Inflammatory macrophage treated with lipopolysaccharide for 4 hours (primary cell): ENCODE results near the gene SPATA6.
"Not testable (repeated sequence)": the region's sequence is repeated elsewhere in the genome, so short reads cannot be mapped to it uniquely, and the experiment has no call there.

ENCODE experiments used
- DNase-seq: peaks from one replicate; pipeline ENCODE4 v3.0.0-alpha.2; 2020

Gene SPATA6

GRCh38 chr1:48338257-48338656 lies 133.7 kb downstream of the SPATA6 start:
- DNase-seq, result no peak

- DNase-seq, result no peak
Measured at GRCh38 chr1:48333316-48333715, 138.7 kb downstream of the SPATA6 start.

- DNase-seq, result no peak
Measured at GRCh38 chr1:48332115-48332514, 139.9 kb downstream of the SPATA6 start.

GRCh38 chr1:48329905-48330304 lies 142.1 kb downstream of the SPATA6 start:
- no peak for DNase-seq

- DNase-seq, result no peak
Measured at GRCh38 chr1:48329486-48329885, 142.5 kb downstream of the SPATA6 start.

- not testable (repeated sequence) for DNase-seq
Measured at GRCh38 chr1:48311829-48312228, 160.2 kb downstream of the SPATA6 start.

GRCh38 chr1:48309564-48310082 lies 162.4 kb downstream of the SPATA6 start:
- no peak for DNase-seq

- DNase-seq, result no peak
Measured at GRCh38 chr1:48302652-48303051, 169.4 kb downstream of the SPATA6 start.

GRCh38 chr1:48294656-48295055 lies 177.3 kb downstream of the SPATA6 start:
- DNase-seq, result no peak

GRCh38 chr1:48294094-48294493 lies 177.9 kb downstream of the SPATA6 start:
- not testable (repeated sequence) for DNase-seq

- no peak for DNase-seq
Measured at GRCh38 chr1:48292706-48293105, 179.3 kb downstream of the SPATA6 start.

GRCh38 chr1:48291421-48291820 lies 180.6 kb downstream of the SPATA6 start:
- no peak for DNase-seq

- DNase-seq, result no peak
Measured at GRCh38 chr1:48285525-48285924, 186.5 kb downstream of the SPATA6 start.

GRCh38 chr1:48284696-48285420 lies 187.1 kb downstream of the SPATA6 start:
- DNase-seq, result not testable (repeated sequence)

- not testable (repeated sequence) for DNase-seq
Measured at GRCh38 chr1:48282329-48282728, 189.7 kb downstream of the SPATA6 start.

GRCh38 chr1:48277437-48277836 lies 194.6 kb downstream of the SPATA6 start:
- DNase-seq, result not testable (repeated sequence)

- no peak for DNase-seq
Measured at GRCh38 chr1:48266576-48266975, 205.4 kb downstream of the SPATA6 start.

GRCh38 chr1:48263041-48263440 lies 209.0 kb downstream of the SPATA6 start:
- no peak for DNase-seq

GRCh38 chr1:48261881-48262400 lies 210.1 kb downstream of the SPATA6 start:
- DNase-seq, result no peak

GRCh38 chr1:48258106-48258505 lies 213.9 kb downstream of the SPATA6 start:
- no peak for DNase-seq

- no peak for DNase-seq
Measured at GRCh38 chr1:48254254-48254653, 217.8 kb downstream of the SPATA6 start.

- no peak for DNase-seq
Measured at GRCh38 chr1:48251821-48252220, 220.2 kb downstream of the SPATA6 start.

- no peak for DNase-seq
Measured at GRCh38 chr1:48251323-48251722, 220.7 kb downstream of the SPATA6 start.

- no peak for DNase-seq
Measured at GRCh38 chr1:48250572-48250971, 221.4 kb downstream of the SPATA6 start.

GRCh38 chr1:48249868-48250267 lies 222.1 kb downstream of the SPATA6 start:
- no peak for DNase-seq
